ENCODE results near the gene EDIL3. TPM values are rescaled to one million over a fixed set of nuclear protein-coding genes. Genes with fewer than 3 reads are reported as not detected.

EDIL3 gene
- total and polyA plus RNA-seq, 2 of the 8 experiments (the other 6 are each of a cell fraction or from before 2014, with no cell fraction given) = 14.7 to 47.2 TPM

DNA sequence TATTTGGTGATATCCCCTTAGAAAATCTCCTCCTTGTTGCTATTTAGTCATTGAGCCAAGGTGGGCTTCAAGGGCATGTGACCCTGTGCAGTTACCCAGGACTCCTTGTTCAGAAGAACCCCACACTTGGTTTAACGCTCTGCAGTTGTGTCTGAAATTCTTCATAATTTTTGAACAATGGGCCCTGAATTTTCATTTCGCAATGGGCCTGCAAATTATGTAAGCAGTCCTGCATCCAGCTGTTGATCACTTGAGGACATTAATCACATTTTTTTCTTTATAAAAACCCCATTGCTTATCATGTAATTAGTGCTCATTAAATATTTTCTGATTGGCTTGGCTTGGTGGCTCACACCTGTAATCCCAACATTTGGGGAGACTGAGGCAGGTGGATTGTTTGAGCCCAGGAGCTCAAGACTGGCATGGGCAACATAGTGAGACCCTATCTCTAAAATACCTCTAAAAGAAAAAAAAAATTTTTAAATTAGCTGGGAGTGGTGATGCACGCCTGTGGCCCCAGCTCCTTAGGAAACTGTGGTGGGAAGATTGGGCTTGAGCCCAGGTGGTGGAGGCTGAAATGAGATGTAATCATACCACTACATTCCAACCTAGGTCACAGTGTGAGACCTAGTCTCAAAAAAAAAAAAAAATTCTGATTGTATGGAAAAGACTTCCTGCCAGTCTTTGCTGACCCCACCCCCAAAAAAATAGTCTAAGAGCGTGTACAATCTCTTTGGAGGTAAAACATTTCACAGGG, 469.8 kb downstream of the EDIL3 start:
- Histone ChIP-seq H3K56ac (replicated peaks; ENCODE audit: insufficient read length, low read depth, low read length) (no peak overlapping the region), H2BK15ac (ENCODE audit: low read length) (no peak overlapping the region), H3K4me1 (replicated peaks in 1 of 4; ENCODE audit: control insufficient read depth in 3 of 4, insufficient read depth in 4 of 4, low read length in 3 of 4) (peaks cover 0 to 3% (median 0%) of the 10 kb centered on the region in 4 experiments; a peak in 1 of 7 replicates), H2BK120ac (replicated peaks; ENCODE audit: low read depth, low read length) (no peak overlapping the region), H3K36me3 (ENCODE audit: control insufficient read depth in 2 of 4, insufficient read depth in 4 of 4, low read length in 3 of 4) (no peaks in the 10 kb centered on the region), H3K79me1 (ENCODE audit: low read depth, low read length) (no peaks in the 10 kb centered on the region), H4K8ac (ENCODE audit: extremely low read depth, insufficient read depth, low read length) (no peak overlapping the region), H2AFZ (ENCODE audit: low read length) (no peak overlapping the region), H3K79me2 (ENCODE audit: control insufficient read depth in 1 of 2, insufficient read depth in 2 of 2, low read length in 2 of 2) (no peaks in the 10 kb centered on the region), H3K9ac (replicated peaks in 1 of 4; ENCODE audit: extremely low read depth in 1 of 4, low read depth in 3 of 4, low read length in 3 of 4) (no peak overlapping the region), H3K27me3 (replicated peaks in 1 of 4; ENCODE audit: control insufficient read depth in 3 of 4, extremely low read depth in 1 of 4, insufficient read depth in 3 of 4, low read length in 3 of 4) (no peaks in the 10 kb centered on the region), H4K20me1 (replicated peaks in 1 of 2; ENCODE audit: control insufficient read depth in 1 of 2, insufficient read depth in 2 of 2, low read length in 2 of 2) (no peaks in the 10 kb centered on the region), H2BK20ac (ENCODE audit: low read length) (no peak overlapping the region), H3K4ac (replicated peaks; ENCODE audit: insufficient read length, low read depth, low read length) (no peak overlapping the region), H3K23ac (ENCODE audit: insufficient read length) (no peak overlapping the region), H4K5ac (ENCODE audit: insufficient read length, low read depth, low read length) (no peak overlapping the region), H2BK5ac (ENCODE audit: low read depth, low read length) (no peak overlapping the region), H3K18ac (ENCODE audit: extremely low read depth, low read length) (no peak overlapping the region), H3K4me2 (ENCODE audit: insufficient read depth in 1 of 2, low read depth in 2 of 2, low read length in 2 of 2) (no peak overlapping the region), H3K27ac (ENCODE audit: low read depth, low read length) (no peak overlapping the region), H3K14ac (ENCODE audit: insufficient read length) (no peak overlapping the region), H3K9me3 (ENCODE audit: insufficient read depth in 2 of 2, low read depth in 1 of 2, low read length in 1 of 2) (no peaks in the 10 kb centered on the region), H4K91ac (replicated peaks; ENCODE audit: insufficient read length, low read length) (no peak overlapping the region), H2BK12ac (ENCODE audit: low read depth, low read length) (no peak overlapping the region), H2AK5ac (ENCODE audit: low read depth, low read length) (no peak overlapping the region), H3K23me2 (ENCODE audit: low read depth, low read length) (no peaks in the 10 kb centered on the region), H3K4me3 (ENCODE audit: extremely low read depth in 1 of 4, insufficient read depth in 2 of 4, low read depth in 3 of 4, low read length in 4 of 4) (no peak overlapping the region)
- POLR2A ChIA-PET (ENCODE audit: partially characterized antibody) = no interaction called here
- CTCF ChIA-PET (ENCODE audit: partially characterized antibody) = interaction anchor here (0.6 to 7.9 kb wide), 3 partner anchors 12 to 470 kb away, joined by 3 to 74 read pairs (median 3); no protein-coding TSS in a partner anchor
- TF ChIP-seq TCF12 (IDR thresholded peaks at IDR 0.05; ENCODE audit: low read depth, low read length) (no peak), CBX8 (IDR thresholded peaks at IDR 0.05; ENCODE audit: borderline replicate concordance, low read depth, low read length) (no peak), RNF2 (IDR thresholded peaks at IDR 0.05; ENCODE audit: borderline replicate concordance, low read depth, low read length, missing control alignments, poor library complexity, severe bottlenecking) (no peak), POLR2A (IDR thresholded peaks at IDR 0.05; ENCODE audit: control extremely low read depth in 1 of 2, low read depth in 2 of 2, low read length in 2 of 2) (no peak), NANOG (IDR thresholded peaks at IDR 0.05; ENCODE audit: insufficient read depth, low read depth, low read length, poor library complexity, severe bottlenecking) (no peak)
- FAIRE-seq (no peak), DNase-seq (ENCODE audit: low read depth in 1 of 2, low spot score in 2 of 2) (no peak)
- WGBS, 2 experiments (ENCODE audit: extremely low coverage in 1 of 2, insufficient coverage in 1 of 2, insufficient read length in 1 of 2, insufficient replicate concordance in 2 of 2, low coverage in 1 of 2, low lambda C conversion rate in 2 of 2, missing lambda C conversion rate in 1 of 2) = 83% methylated on average over 4 of the region's 4 CpGs; no CpG with 5 or more reads in 1 of the 2 experiments

Measured in H1 (cell line).